Measurements from ENCODE around the gene SERPINE1.
"Not testable (repeated sequence)": the region's sequence is repeated elsewhere in the genome, so short reads cannot be mapped to it uniquely, and the experiment has no call there.

Gene SERPINE1

GRCh38 chr7:101124376-101125056, 2.4 kb upstream of the SERPINE1 start:
- ATAC-seq = no peak

DNA sequence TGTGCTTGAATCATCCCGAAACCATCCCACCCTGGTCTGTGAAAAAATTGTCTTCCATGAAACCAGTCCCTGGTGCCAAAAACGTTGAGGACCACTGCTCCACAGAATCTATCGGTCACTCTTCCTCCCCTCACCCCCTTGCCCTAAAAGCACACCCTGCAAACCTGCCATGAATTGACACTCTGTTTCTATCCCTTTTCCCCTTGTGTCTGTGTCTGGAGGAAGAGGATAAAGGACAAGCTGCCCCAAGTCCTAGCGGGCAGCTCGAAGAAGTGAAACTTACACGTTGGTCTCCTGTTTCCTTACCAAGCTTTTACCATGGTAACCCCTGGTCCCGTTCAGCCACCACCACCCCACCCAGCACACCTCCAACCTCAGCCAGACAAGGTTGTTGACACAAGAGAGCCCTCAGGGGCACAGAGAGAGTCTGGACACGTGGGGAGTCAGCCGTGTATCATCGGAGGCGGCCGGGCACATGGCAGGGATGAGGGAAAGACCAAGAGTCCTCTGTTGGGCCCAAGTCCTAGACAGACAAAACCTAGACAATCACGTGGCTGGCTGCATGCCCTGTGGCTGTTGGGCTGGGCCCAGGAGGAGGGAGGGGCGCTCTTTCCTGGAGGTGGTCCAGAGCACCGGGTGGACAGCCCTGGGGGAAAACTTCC, 784 bp upstream of the SERPINE1 start:
- no peak for ATAC-seq

DNA sequence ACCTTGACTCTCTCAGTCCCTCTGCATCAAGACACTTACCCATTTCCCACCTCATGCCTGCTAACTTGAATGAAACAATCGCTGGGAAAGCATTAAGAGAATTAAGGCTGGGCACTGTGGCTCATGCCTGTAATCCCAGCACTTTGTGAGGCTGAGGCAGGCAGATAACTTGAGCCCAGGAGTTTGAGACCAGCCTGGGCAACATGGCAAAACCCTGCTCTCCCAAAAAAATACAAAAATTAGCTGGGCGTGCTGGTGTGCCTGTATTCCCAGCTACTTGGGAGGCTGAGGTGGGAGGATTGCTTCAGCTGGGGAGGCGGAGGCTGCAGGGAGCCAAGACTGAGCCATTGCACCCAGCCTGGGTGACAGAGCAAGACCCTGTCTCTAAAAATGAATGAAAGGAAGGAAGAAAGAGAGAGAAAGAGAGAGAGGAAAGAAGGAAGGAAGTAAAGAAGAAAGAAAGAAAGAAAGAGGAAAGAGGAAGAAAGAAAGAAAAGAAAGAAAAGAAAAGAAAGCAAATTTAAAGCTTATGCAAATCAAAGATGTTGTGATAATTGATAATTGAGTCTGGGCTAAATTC, 646 bp downstream of the SERPINE1 start:
- no peak for ATAC-seq

DNA sequence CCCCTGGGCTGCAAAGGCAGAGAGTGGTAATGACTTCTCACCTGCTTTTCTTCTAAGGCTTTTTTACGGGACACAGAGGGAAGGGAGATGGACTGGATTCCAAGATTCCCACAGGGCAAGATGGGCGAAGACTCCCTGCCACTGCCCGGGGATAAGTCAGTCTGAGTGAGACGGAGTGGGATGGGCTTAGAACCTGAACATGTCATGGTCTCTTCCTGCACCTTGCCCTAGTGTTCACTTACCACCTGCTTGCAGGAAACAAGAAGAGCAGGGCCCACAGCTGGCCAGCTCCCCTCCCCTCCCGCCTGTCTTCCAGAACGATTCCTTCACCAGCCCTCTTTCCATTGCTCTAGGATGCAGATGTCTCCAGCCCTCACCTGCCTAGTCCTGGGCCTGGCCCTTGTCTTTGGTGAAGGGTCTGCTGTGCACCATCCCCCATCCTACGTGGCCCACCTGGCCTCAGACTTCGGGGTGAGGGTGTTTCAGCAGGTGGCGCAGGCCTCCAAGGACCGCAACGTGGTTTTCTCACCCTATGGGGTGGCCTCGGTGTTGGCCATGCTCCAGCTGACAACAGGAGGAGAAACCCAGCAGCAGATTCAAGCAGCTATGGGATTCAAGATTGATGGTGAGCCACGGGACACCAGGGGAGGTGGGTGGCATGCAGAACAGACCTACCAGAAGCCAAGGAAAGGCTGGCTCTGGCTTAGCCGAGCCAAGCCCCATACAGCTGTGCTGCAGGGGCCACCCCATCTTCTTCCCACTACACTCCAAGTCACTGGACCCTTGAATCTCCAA, 1.3 kb downstream of the SERPINE1 start:
- ATAC-seq = no peak

GRCh38 chr7:101129603-101130117, 2.8 kb downstream of the SERPINE1 start:
- no peak for ATAC-seq

GRCh38 chr7:101132626-101133600, 6.0 kb downstream of the SERPINE1 start:
- ATAC-seq = not testable (repeated sequence)

DNA sequence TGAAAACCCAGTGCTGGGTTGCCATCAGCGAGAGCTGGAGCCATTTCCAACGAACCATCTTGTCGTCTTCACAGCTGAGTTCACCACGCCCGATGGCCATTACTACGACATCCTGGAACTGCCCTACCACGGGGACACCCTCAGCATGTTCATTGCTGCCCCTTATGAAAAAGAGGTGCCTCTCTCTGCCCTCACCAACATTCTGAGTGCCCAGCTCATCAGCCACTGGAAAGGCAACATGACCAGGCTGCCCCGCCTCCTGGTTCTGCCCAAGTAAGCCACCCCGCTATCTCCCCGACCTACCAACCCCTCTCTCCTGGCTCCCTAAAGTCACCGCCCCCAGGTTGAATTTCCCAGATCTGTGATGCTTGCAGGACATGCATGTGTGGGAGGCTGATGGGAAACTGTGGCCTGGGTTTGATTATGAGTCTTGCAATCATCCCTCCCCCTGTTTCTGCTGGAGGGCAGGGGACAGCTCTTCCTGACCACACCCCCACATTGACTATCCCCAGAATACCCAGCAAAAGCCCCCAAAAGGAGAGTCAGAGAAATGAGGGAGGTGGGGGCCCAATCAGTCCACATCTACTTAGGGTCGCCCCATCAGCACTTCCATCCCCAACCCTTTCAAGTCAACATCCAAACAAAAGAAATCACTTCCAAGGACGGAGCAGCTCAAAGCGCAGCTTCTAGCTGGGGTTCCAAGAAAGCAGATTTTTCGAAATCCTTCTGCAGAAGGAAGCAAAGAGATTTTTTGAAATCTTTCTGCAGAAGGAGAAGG, 6.9 kb downstream of the SERPINE1 start:
- ATAC-seq = no peak

DNA sequence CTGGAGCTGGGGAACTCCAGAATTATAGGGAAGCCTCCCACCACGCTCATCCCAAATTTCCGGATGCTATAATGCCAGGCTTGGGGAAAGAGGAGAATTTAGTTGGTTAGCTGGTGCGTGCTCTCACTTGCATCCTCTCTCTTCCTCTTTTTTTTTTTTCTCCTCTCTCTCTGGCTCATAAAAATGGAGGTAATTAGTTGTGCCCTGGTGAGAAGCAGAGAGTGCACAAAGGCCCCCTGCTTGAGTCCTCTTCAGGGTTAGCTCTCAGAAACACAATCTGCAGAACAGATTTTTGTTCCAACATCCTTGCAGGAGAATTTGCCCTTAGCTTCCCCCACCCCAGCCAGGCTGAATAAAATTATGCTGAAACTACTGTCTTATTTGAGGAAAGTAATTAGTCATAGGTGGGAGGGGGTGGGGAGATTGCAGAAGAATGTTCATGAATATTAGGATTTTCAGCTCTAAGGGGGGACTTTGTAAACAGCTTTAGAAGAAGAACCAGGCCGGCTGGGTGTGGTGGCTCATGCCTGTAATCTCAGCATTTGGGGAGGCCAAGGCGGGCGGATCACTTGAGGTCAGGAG, 7.6 kb downstream of the SERPINE1 start:
- ATAC-seq = no peak

- ATAC-seq = no peak
These were observed 10.8 kb downstream of the SERPINE1 start for GRCh38 chr7:101137651-101138212.

DNA sequence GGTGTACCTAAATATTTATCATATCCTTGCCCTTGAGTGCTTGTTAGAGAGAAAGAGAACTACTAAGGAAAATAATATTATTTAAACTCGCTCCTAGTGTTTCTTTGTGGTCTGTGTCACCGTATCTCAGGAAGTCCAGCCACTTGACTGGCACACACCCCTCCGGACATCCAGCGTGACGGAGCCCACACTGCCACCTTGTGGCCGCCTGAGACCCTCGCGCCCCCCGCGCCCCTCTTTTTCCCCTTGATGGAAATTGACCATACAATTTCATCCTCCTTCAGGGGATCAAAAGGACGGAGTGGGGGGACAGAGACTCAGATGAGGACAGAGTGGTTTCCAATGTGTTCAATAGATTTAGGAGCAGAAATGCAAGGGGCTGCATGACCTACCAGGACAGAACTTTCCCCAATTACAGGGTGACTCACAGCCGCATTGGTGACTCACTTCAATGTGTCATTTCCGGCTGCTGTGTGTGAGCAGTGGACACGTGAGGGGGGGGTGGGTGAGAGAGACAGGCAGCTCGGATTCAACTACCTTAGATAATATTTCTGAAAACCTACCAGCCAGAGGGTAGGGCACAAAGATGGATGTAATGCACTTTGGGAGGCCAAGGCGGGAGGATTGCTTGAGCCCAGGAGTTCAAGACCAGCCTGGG, 11.4 kb downstream of the SERPINE1 start:
- peak; percentile 91 to 92 for ATAC-seq

- no peak for ATAC-seq
These were observed 13.4 kb downstream of the SERPINE1 start for GRCh38 chr7:101140339-101140699.

GRCh38 chr7:101140746-101141382, 14.0 kb downstream of the SERPINE1 start:
- no peak for ATAC-seq

DNA sequence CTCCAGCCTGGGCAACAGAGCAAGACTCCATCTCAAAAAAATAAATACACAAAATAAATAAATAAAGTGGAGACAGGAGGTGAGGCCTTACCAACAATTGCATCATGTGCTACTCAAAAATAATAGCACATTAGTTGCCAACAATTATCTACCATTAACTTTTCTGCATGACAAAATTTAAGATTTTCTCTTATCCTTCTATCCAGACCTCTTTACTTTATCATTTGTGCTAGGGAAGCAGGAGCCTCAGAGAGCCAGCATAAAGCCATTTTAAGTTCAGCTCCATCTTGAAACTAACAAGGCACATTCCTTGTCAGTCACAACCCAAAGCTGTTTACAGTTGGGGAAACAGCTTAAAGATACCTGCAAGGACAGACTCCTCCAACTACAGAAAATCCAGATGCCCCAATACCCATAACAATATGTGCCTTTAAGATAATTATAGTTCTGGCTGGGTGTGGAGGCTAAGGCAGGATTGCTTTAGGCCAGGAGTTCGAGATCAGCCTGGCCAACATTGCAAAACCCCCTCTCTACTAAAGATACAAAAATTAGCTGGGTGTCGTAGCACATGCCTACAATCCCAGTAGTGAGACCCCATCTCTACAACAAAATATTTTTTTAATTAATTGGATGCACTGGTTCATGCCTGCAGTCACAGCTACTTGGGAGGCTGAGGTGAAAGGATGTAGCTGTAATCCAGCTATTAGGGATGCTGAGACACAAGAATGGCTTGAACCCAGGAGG, 25.2 kb downstream of the SERPINE1 start:
- no peak for ATAC-seq

DNA sequence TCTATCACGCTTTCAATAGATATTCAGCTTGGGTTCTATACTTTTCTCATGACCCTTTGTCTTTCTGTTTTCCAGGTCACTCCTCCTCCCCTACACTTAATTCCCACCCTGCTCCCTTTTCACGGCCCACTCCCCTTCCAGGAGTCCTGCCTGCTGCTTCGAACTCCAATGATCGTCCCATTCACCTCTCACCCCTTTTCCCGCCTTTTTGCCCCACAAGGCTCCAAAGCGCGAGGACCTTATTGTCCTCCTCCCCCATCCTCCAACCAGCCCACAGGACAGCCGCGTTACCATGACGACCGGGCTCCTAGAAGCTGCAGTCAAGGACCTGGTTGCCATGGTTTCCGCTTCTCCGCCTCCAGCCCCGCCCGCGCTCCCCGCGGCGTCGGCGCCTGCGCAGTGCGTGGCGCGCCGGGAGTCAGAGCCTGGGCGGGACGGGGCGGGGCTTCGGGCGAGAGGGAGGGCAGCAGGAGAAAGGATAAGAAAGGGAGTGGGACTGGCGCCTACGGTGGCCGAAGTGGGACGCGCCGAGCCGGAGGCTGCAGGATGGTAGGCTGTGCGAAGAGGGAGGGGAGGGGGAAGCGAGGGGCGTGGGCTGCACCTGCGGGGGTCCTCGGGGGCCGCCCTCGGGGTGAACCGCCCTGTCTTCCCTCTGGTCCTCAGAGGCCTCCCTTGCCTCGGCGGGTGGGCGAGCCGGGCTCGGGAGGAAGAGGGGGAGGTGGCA, 27.2 kb downstream of the SERPINE1 start, which contains the start of gene AP1S1:
Gene AP1S1, plus strand, starts transcription at position 508 of the 724 bp plus-strand sequence. Its CDS starts 39 bp downstream, at position 547.
- peak; percentile 85 to 87 for ATAC-seq

GRCh38 chr7:101154693-101155102, 27.8 kb downstream of the SERPINE1 start:
- ATAC-seq = peak; percentile 22 to 36

DNA sequence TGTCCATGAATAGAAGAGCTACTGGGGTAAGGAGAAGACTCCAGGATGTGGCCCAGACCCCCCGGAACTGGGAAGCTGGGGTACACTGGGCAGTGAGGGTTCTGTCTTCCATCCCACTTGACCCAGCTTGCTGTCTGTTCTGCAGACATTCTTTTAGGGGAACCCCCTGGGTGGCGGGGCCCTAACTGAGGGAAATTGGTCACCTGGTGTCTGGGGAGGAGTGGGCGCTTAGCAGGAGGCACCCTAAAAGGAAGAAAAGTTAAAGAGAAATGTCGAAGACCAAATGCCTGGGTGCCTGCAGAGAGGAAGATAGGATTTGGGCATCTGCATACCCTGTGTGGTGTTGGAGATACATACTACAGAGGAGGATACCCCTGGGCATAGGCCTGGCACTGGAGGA, 28.4 kb downstream of the SERPINE1 start:
- no peak for ATAC-seq

DNA sequence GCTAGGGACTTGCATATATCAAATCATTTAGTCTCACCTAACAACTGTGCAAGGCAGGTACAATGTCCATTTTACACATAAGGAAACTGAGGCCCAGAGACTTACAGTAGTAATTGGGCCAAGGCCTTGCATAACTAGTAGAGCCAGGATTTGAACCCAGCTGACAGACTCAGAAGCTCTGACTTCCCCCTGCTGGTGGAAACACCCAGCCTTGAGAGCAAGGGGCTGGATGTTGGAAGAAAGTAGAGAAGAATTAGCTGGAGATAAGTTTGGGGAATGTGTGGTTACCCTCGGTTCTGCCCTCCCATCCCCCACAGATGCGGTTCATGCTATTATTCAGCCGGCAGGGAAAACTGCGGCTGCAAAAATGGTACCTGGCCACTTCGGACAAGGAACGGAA, 29.4 kb downstream of the SERPINE1 start:
- ATAC-seq = no peak
